ENCODE data around the gene CITED2. TPM values are rescaled to one million over a fixed set of nuclear protein-coding genes. Genes with fewer than 3 reads are reported as not detected.
"Not testable (repeated sequence)": the region's sequence is repeated elsewhere in the genome, so short reads cannot be mapped to it uniquely, and the experiment has no call there.

The CITED2 gene
- polyA plus RNA-seq (ENCODE audit: insufficient read length), result 99.3 TPM

GRCh38 chr6:139374357-139375225 lies at the start of gene CITED2:
Gene CITED2, minus strand, starts transcription at chr6:139374648. Its CDS starts 704 bp downstream, at chr6:139373944.
- no peak for DNase-seq (ENCODE audit: low read depth)

GRCh38 chr6:139423037-139423703 lies 48.7 kb upstream of the CITED2 start:
- no peak for DNase-seq (ENCODE audit: low read depth)

GRCh38 chr6:139422105-139423036 lies 47.9 kb upstream of the CITED2 start:
- no peak for DNase-seq (ENCODE audit: low read depth)

- no peak for DNase-seq (ENCODE audit: low read depth)
Measured at GRCh38 chr6:139418481-139419132, 44.2 kb upstream of the CITED2 start.

- DNase-seq (ENCODE audit: low read depth), result no peak
Measured at GRCh38 chr6:139416146-139416545, 41.7 kb upstream of the CITED2 start.

GRCh38 chr6:139415365-139415764 lies 40.9 kb upstream of the CITED2 start:
- no peak for DNase-seq (ENCODE audit: low read depth)

- DNase-seq (ENCODE audit: low read depth), result not testable (repeated sequence)
Measured at GRCh38 chr6:139412103-139412502, 37.7 kb upstream of the CITED2 start.

- no peak for DNase-seq (ENCODE audit: low read depth)
Measured at GRCh38 chr6:139409026-139409425, 34.6 kb upstream of the CITED2 start.

GRCh38 chr6:139407718-139408222 lies 33.3 kb upstream of the CITED2 start:
- DNase-seq (ENCODE audit: low read depth), result no peak

GRCh38 chr6:139406577-139407343 lies 32.3 kb upstream of the CITED2 start:
- DNase-seq (ENCODE audit: low read depth), result no peak

GRCh38 chr6:139402876-139403386 lies 28.5 kb upstream of the CITED2 start:
- no peak for DNase-seq (ENCODE audit: low read depth)

- DNase-seq (ENCODE audit: low read depth), result no peak
Measured at GRCh38 chr6:139398658-139399057, 24.2 kb upstream of the CITED2 start.

GRCh38 chr6:139395891-139396301 lies 21.4 kb upstream of the CITED2 start:
- no peak for DNase-seq (ENCODE audit: low read depth)

GRCh38 chr6:139395371-139395770 lies 20.9 kb upstream of the CITED2 start:
- no peak for DNase-seq (ENCODE audit: low read depth)

GRCh38 chr6:139394027-139394649 lies 19.7 kb upstream of the CITED2 start:
- no peak for DNase-seq (ENCODE audit: low read depth)

- DNase-seq (ENCODE audit: low read depth), result no peak
Measured at GRCh38 chr6:139392794-139393193, 18.3 kb upstream of the CITED2 start.

- DNase-seq (ENCODE audit: low read depth), result no peak
Measured at GRCh38 chr6:139391709-139392108, 17.3 kb upstream of the CITED2 start.

- DNase-seq (ENCODE audit: low read depth), result no peak
Measured at GRCh38 chr6:139390447-139390846, 16.0 kb upstream of the CITED2 start.

- DNase-seq (ENCODE audit: low read depth), result no peak
Measured at GRCh38 chr6:139388384-139388783, 13.9 kb upstream of the CITED2 start.

GRCh38 chr6:139386404-139386803 lies 12.0 kb upstream of the CITED2 start:
- no peak for DNase-seq (ENCODE audit: low read depth)

Measured in forelimb muscle (tissue), 1 donor.